ENCODE measurements around the gene ATP8A2. TPM values are rescaled to one million over a fixed set of nuclear protein-coding genes. Genes with fewer than 3 reads are reported as not detected.
"Not testable (repeated sequence)": the region's sequence is repeated elsewhere in the genome, so short reads cannot be mapped to it uniquely, and the experiment has no call there.

The ATP8A2 gene
- polyA plus RNA-seq, 4 donors = 5.2 to 11.3 (median 6.8) TPM

DNA sequence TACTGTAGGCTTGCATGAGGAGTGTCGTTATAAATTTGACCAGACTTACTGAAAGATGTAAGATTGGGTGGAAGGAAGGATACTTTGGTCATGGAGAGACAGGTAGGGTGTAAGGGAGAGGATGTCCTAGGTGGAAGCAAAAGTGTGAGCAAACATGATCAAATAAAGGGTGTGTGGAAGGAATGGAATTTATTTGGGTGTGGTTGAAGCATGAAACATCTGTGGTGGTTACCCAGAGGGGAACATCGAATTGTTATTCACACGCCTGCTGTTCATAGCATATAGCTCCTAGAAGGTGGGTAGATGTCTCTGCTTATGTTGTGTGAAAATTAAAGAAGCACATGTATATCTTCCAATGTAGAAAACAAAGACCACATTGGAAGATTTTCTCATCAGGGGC lies 157.7 kb downstream of the ATP8A2 start:
- DNase-seq (ENCODE audit: low read depth in 4 of 4, low spot score in 3 of 4) = no peak

DNA sequence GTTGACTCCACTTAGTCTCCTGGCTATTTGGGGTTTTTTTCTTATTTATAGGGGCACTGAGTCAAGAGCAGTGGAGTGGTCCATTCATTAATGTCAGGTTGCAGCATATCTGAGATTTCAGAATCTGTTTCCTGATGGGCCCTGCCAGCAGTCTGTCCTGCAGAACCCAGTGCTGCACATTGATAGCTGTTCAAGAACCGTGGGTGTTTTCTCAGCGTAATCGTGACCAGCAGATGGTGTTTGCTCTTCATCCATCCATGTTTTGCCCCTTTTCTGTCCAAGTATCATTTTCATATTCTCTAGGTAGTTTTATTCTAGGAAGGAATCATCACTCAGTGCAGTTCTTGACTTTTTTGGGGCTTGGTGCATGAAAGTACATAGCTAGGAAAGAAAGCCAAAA lies 166.5 kb downstream of the ATP8A2 start:
- DNase-seq (ENCODE audit: low read depth in 4 of 4, low spot score in 3 of 4) = no peak

DNA sequence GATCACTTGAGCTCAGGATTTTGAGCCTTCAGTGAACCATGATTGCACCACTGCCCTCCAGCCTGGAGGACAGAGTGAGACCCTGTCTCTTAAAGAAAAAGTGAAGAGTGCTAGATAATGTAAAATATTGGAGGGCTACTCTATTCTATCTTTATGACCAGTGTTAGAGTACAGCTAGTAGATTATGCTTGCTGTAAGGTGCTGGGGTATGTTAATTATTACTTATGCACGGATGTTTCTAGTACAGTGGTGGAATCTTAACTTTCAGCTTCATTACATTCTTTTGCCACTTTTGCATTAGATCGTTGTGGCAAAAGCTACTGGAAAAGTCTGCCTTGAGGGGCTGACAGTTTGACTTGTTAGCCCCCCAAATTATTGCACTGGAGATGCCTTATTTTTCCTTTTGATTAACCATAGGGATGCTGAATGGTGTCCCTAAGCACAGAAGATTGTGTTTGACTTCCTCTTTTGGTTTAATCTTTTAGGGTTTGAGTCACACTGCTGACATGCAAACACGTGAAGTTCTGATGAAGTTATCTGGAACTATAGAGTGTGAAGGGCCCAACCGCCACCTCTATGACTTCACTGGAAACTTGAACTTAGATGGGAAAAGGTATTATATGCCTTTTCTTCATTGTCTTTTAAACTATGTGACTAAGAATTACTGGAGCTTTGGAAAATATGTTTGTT lies 169.8 kb downstream of the ATP8A2 start:
- DNase-seq (ENCODE audit: low read depth in 4 of 4, low spot score in 3 of 4) = no peak

DNA sequence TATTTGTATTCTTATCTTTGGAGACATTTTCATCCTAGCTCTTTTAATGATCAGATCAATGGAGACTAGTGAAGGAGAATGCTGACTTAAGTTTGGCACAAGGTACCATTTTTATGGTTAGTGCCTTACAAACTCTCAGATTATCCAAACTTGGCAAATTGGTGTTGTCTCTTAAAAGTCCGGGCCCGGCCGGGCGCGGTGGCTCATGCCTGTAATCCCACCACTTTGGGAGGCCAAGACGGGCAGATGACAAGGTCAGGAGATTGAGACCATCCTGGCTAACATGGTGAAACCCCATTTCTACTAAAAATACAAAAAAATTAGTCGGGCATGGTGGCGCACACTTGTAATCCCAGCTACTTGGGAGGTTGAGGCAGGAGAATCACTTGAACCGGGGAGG lies 177.2 kb downstream of the ATP8A2 start:
- DNase-seq (ENCODE audit: low read depth in 4 of 4, low spot score in 3 of 4) = not testable (repeated sequence)

DNA sequence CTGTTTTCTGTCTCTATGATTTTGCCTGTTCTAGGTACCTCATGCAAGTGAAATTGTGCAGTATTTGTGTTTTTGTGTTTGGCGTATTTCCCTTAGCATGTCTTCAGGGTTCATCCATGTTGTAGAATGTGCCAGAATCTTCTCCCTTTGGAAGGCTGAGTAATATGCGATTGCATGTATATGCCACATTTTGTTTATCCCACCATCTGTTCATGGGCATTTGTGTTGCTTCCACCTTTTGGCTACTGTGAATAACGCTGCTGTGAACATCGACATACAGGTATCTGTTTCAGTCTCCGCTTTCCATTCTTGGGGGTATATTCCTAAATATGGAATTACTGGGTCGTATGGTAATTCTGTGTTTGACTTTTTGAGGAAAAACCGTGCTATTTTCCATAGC lies 190.0 kb downstream of the ATP8A2 start:
- no peak for DNase-seq (ENCODE audit: low read depth in 4 of 4, low spot score in 3 of 4)

DNA sequence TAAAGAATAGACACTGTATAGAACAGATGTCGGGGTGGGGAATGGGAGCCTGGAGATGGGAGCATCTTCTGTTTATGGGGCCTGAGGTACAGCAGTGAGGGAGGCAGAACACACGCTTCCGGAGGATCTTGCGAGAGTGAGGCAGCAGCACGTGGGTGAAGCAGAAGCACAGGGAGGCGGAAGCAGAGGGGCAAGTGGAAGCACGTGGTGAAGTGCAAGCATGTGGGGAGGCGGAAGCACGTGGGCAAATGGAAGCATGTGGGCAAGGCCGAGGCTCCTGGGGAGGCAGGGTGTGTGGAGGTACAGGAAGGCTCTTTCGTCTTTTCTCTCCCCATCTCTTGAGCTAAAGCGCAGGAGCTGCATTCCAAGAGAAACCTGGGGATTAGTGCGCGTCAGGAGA lies 198.4 kb downstream of the ATP8A2 start:
- no peak for DNase-seq (ENCODE audit: low read depth in 4 of 4, low spot score in 3 of 4)

DNA sequence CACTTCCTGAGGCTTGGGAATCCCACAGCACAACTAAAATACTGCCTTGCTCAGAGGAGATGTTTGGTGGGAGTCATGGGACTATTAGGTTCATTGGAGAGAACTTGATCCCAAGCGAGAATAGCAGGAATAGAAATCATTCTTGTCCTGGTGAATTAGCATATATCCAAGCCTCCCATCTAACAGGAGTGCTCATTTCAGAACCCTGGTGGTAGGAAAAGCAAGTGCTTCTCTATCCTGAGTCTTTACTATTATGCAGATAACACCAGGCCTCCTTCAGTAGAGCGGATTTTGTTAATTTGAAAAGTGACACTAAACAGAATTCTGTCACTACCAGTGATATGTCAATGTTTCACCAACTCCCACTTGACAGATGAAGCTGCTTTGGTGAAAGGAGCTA lies 199.5 kb downstream of the ATP8A2 start:
- DNase-seq (ENCODE audit: low read depth in 4 of 4, low spot score in 3 of 4) = no peak

DNA sequence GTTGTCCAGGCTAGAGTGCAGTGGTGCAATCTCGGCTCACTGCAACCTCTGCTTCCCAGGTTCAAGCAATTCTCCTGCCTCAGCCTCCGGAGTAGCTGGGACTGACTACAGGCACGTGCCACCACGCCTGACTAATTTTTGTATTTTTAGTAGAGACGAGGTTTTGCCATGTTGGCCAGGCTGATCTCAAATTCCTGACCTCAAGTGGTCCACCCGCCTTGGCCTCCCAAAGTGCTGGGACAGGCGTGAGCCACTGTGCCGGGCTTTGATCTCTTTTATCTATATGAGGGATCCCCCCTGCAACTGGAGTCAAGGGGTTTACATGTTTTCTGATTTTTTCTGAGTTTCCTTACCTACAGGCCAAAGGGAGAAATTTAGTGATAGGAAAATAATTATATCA lies 200.4 kb downstream of the ATP8A2 start:
- not testable (repeated sequence) for DNase-seq (ENCODE audit: low read depth in 4 of 4, low spot score in 3 of 4)

DNA sequence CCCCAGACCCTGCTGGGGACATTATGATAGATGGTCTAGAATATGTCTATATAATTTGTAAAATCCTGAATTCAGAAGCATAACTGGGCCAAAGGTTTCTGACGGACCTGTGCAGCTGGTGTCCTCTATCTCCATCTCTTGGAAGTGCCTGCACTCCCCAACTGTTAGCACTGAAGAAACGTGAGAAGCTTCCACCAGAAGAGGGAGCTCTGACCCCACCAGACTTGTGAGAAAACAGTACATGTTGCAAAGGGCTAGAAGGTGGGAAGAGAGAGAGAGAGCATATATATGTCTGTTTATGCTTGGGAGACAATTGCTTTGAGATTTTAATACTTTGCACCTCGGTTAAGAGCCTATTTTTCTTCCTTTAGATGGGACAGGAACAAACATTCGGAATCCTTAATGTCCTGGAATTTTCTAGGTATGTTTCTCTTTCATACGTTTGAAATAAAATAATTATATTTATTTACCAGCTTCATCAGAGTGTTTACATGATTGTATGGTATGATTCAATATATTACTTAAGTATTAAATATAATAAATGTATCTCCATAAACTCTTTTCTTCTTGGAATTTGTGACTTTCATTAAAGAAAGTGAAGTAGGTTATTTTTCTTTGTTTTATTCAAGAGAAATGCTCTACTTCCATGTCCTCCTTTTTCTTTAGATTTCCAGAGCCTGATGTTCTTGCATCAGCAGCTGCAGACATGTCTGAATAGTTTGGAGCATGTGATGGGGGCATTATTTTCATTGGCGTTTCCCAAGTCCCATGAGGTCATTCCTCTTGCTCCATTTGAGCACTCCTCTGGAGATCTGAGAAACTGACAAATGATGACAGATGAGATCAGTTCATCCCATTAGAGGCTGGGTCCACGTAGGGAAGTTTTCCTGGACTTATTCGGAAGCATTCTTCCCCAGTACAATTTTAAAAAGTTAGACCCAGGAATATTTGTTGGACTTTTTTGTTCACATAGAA lies 202.9 kb downstream of the ATP8A2 start:
- peak; percentile 79 to 91 (median 86) for DNase-seq (ENCODE audit: low read depth in 4 of 4, low spot score in 3 of 4)

DNA sequence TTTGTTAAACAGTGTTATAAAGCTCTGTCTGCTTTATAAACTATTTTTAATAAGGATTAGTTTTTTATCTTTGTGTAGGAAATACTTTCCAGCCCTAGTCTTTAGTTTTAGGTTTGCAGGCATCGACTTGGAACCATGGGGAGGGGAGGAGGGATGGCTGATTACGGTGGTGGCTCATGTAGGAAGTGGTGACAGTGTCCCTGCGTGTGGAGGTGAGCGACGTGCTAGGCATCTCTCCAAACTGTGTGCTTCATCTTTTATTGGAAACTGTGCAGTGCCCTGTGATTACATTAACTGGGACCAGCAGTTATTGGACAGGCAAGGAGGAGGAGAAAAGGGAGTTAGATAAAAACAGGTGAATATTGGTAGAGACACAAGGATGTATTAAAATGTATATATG lies 203.8 kb downstream of the ATP8A2 start:
- no peak for DNase-seq (ENCODE audit: low read depth in 4 of 4, low spot score in 3 of 4)

DNA sequence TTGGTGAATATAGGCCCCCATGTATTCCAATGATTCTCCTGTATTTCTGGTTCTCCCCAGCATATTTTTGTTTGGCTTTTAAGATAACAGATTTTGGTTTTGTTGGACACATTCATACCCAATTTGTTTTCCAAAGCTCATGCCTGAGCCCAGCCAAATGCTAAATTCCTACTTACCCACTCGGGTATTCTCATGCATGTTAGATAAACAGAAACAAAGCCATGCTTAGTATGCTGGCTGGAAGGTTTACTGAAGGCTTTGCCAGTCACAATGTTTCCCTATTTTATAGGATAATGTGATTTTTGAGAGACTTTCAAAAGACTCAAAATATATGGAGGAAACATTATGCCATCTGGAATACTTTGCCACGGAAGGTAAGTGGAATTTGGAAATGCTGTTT lies 206.8 kb downstream of the ATP8A2 start:
- no peak for DNase-seq (ENCODE audit: low read depth in 4 of 4, low spot score in 3 of 4)

DNA sequence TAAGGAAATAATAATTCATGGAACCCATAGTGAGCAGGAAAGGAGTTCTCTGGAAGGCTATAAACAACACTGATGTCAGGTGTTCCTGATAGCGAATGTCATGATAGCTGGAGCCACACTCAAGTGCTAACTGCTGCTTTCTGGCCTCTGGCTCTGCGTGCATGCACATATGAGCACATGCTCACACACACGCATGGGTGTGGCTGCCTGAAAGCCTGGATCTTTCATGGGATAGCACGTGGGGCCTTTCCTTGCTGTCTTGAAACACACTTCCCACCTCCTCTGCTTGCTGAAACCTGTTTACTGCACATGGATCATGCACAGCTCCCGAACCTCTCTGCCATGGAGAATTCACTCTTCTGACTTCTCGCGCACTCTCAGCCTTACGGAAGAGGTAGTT lies 207.4 kb downstream of the ATP8A2 start:
- DNase-seq (ENCODE audit: low read depth in 4 of 4, low spot score in 3 of 4) = no peak

DNA sequence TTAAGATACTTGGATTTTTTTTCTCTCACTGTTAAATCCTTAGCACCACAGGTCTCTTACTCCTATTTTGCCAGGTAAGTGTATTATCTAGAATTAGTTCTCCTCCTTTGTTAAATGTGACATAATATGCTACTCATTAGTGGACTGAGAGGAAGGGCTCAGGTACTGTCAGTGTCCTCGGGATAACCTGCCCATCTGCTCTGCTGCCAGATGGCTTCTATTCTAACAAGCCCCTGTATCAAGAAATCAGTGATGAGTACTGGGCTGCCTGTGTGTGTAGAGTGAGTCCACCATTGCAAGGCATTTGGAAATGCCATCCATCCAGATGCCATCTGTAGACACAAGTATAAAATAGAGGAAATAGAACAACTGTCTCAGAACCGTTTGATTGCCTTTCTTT lies 209.6 kb downstream of the ATP8A2 start:
- no peak for DNase-seq (ENCODE audit: low read depth in 4 of 4, low spot score in 3 of 4)

DNA sequence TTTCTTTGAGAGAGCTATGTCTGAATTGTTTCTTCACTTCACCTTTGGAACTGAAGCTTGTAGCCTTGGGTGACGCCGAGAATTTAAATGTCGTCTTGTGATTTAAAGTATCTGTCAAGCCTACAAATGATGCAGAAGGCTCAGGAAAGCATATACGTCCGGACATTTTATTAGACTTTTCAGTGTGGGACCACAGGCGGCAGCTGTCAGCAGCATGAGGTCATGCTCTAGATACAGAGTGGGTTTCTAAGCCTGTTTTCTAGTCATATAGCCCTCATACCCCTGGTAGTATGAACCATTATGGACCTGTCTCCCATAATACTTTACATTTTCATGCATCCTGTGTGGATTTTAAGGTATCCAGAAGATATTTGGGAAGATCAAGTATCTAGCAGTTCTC lies 212.3 kb downstream of the ATP8A2 start:
- DNase-seq (ENCODE audit: low read depth in 4 of 4, low spot score in 3 of 4) = no peak

DNA sequence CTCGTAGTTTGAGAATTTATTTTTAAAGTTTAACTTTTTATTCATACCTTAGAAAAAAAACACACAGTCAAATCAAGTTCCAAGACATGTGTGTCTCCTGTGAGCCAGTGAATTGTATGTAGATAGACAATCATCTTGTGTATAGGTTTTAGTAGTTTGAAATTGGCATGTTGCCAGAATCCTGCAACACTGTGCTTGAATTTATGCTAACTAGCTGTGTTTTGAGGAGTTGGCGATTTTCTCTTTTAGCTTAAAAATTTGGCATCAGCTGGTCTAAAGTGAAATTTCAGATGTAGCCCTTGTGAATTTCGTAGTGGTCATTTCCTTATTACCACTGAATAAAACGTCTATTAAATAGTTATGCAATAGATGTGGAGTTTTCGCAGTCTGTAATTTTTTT lies 213.2 kb downstream of the ATP8A2 start:
- no peak for DNase-seq (ENCODE audit: low read depth in 4 of 4, low spot score in 3 of 4)

DNA sequence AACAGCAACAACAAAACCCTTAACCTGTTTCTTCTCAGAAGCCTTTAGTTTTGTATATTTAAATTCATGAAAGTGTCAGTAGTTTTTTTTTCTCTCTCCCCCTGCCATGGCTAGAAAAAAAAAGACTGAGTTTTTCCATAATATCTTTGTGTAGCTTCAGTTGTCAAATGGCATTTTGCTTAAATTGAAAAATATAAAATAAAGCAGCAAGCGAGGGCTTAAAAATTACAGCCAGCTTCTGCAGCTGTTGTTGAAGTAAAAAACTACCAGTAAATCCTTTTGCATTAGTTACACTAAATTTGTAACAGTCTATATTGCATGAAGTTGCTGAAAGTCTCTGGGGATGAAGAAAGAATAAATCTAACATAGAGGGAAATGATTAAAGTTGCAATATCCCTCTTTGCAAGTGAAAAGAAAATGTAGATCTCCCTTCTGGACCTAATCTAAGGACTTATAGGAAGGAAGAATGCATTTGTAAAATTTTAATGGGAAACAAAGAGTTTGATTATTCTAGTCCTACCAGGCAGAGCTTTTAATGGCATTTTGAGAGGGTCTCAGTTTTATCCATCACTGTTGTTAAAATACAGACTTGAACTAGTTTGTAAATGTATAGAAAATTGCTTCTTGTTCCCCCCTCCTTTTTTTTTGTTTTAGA lies 215.7 kb downstream of the ATP8A2 start:
- DNase-seq (ENCODE audit: low read depth in 4 of 4, low spot score in 3 of 4) = no peak

DNA sequence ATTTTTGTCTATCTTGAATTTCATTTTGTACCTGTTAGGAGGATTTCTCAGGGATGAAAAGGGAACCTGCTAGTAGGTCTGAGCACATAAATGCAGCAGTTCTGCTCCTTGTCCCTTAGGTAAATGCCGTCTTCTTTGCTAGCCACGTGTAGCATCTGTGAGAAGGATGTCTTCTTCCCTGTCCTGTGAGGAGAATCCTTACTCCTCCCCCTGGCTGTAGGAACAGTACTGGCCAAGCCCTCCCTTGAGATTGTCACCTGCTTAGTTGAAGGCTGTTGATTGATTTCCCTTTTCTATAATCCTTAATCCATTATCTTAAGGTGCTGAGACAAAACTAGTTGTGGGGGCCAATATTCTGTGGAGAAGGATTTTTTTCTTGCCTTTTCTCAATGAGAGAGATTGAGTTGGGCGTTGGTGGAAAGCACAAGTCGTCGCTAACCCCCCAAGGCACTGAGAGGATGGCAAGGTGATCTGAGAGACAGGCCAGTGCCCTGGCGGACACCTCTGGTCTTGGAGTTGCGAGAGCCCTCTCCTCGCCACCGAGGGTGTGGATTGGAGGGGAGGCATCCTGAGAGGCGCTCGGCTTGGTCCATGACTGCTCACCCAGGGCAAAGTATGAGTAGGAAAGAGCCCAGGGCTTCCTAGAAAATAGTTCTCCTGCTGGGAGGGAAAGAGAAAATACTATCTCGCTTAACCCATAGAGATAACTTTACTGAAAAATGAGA lies 216.7 kb downstream of the ATP8A2 start:
- no peak for DNase-seq (ENCODE audit: low read depth in 4 of 4, low spot score in 3 of 4)

DNA sequence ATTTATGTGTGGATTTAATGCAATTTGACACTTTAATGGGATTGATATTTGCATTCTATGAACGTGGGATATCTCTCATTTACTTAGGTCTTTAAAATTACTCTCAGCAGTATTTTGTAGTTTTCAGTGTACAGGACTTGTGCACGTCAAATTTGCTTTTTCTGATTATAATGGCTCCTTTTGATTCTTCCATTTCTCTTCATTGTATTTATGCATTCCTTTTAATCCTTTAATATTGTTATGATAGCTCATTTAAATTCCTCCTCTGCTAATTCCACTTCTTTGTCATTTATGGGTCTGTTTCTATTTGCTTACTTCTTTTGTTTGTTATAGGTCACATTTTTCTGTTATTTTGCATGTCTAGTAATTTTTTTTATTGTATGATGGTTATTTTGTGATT lies 226.6 kb downstream of the ATP8A2 start:
- DNase-seq (ENCODE audit: low read depth in 4 of 4, low spot score in 3 of 4) = no peak

DNA sequence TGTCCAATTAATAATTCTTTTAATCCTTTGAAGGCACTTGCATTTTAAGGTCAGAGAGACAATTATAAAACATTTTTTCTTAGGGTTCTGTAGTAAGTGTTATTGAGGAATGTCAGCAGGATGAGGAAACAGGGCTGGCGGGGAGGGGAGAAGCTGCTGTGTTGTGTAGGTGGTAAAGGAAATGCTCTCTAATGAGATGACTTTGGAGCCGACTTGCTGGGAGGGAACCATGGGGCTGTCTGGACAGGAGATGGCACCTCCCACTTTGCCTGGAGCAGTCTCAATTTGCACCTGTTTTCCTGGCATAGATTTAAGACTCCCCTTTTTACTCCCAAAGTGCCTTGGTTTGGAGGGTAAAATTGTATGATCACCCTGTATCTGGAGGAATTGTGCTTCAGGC lies 230.4 kb downstream of the ATP8A2 start:
- DNase-seq (ENCODE audit: low read depth in 4 of 4, low spot score in 3 of 4) = no peak

DNA sequence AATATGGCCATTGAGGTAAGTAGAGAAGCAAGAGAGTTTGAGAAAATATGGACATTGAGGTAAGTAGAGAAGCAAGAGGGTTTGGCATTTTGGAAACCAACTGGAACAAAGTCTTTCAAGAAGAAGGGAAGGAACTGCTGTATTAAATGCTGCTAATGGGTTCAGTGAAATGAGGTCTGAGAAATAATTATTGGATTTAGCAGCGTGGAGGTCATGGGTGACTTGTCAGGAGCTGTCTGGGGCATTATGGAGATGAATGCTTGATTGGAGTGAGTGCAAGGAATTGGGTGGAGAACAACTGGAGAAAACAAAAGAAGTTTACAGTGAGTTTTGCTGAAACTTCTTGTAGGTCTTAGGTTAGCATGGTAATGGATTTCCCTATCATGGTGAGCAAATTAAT lies 232.3 kb downstream of the ATP8A2 start:
- DNase-seq (ENCODE audit: low read depth in 4 of 4, low spot score in 3 of 4) = no peak

DNA sequence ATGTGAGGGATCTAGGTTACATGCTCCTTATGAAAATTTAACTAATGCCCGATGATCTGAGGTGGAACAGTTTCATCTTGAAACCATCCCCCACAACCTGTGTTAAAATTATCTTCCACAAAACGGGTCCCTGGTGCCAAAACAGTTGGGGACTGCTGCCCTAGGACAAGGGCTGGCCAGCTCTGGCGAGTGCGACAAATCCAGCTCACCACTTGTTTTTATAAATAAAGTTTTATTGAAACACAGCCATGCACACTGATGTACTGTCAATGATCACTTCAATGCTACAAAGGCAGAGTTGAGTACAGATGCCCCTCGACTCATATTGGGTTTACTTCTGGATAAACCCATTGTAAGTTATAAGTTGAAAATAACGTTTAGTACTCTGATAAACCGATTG lies 235.3 kb downstream of the ATP8A2 start:
- no peak for DNase-seq (ENCODE audit: low read depth in 4 of 4, low spot score in 3 of 4)

Measured in left renal pelvis (tissue), 4 donors.